GM12878 (cell line): ENCODE measurements around the gene CARS2. TPM values are rescaled to one million over a fixed set of nuclear protein-coding genes. Genes with fewer than 3 reads are reported as not detected.

Experiments used
- ASH2L ChIP-seq: fragments of 300-600, 200-600 bp; sonication (generic); IDR thresholded peaks from 2 replicates; pipeline ENCODE4 v1.6.1; 2017; ENCODE audit warnings: low read depth, mild to moderate bottlenecking, borderline replicate concordance
- BACH1 ChIP-seq: fragments of 450-650 bp; IDR thresholded peaks from 2 replicates; pipeline ENCODE4 v1.6.1; 2017; ENCODE audit warnings: mild to moderate bottlenecking, borderline replicate concordance
- CBFB ChIP-seq: IDR thresholded peaks from 2 replicates; pipeline ENCODE4 v1.6.1; 2016; ENCODE audit warnings: antibody characterized with exemption, low read depth
- CBX3 ChIP-seq: fragments of 200-600 bp; sonication (generic); IDR thresholded peaks from 2 replicates; pipeline ENCODE4 v1.6.1; 2016; ENCODE audit warnings: low read depth, borderline replicate concordance
- EGR1 ChIP-seq, 2 experiments: IDR thresholded peaks; 1 replicate in 1 of 2; 2 replicates in 1 of 2; pipeline ENCODE4 v1.6.1; 2011 to 2012; ENCODE audit warnings: low read depth in 2 of 2, low read length in 2 of 2, borderline replicate concordance in 1 of 2, mild to moderate bottlenecking in 1 of 2, moderate library complexity in 1 of 2
- JUND ChIP-seq: IDR thresholded peaks from 2 replicates; pipeline ENCODE4 v1.6.1; 2012; ENCODE audit warnings: low read depth, mild to moderate bottlenecking, low read length, improper control_type of control experiment, moderate library complexity
- KDM1A ChIP-seq: fragments of 200-600 bp; sonication (generic); IDR thresholded peaks from 2 replicates; pipeline ENCODE4 v1.6.1; 2016; ENCODE audit warnings: borderline replicate concordance
- NBN ChIP-seq: fragments of 450-650 bp; IDR thresholded peaks from 2 replicates; pipeline ENCODE4 v1.6.1; 2016
- NFXL1 ChIP-seq: fragments of 450-650 bp; IDR thresholded peaks from 2 replicates; pipeline ENCODE4 v1.6.1; 2017; ENCODE audit warnings: antibody characterized with exemption, mild to moderate bottlenecking, borderline replicate concordance
- SIN3A ChIP-seq: IDR thresholded peaks from 2 replicates; pipeline ENCODE4 v1.6.1; 2012; ENCODE audit warnings: low read depth, low read length, improper control_type of control experiment
- TAF1 ChIP-seq: IDR thresholded peaks from 2 replicates; pipeline ENCODE4 v1.6.1; 2011; ENCODE audit warnings: mild to moderate bottlenecking, low read depth, low read length, borderline replicate concordance
- TBL1XR1 ChIP-seq: IDR thresholded peaks from 2 replicates; pipeline ENCODE4 v1.6.1; 2012; ENCODE audit warnings: low read depth, low read length, improper control_type of control experiment
- YY1 ChIP-seq: IDR thresholded peaks from 2 replicates; pipeline ENCODE4 v1.6.1; 2011; ENCODE audit warnings: low read depth, mild to moderate bottlenecking, low read length
- ZNF24 ChIP-seq: fragments of 450-650 bp; IDR thresholded peaks from 2 replicates; pipeline ENCODE4 v1.6.1; 2017; ENCODE audit warnings: antibody characterized with exemption, mild to moderate bottlenecking
- ZNF384 ChIP-seq: IDR thresholded peaks from 2 replicates; pipeline ENCODE4 v1.6.1; 2012; ENCODE audit warnings: low read depth, mild to moderate bottlenecking, low read length, improper control_type of control experiment, borderline replicate concordance
- ZNF592 ChIP-seq: fragments of 450-650 bp; IDR thresholded peaks from 2 replicates; pipeline ENCODE4 v1.6.1; 2017; ENCODE audit warnings: mild to moderate bottlenecking, moderate library complexity
- polyA plus RNA-seq, 11 experiments: library from polyadenylated mRNA; depleted of rRNA in 4 of 11; unstranded in 6 of 11; stranded (reverse) in 5 of 11; fragments of >200 nt; fragmentation: Nextera tagmentation in 4 of 11; fragmentation: Illumina TruSeq in 1 of 11; extraction: Ambion mirVana in 4 of 11; extraction: Trizol in 1 of 11; gene quantifications; 1 replicate in 1 of 11; 2 replicates in 10 of 11; pipeline versions ENCODE4 v1.2.1 to v1.2.3, GENCODE V29; 2011 to 2016; ENCODE audit warnings: inconsistent platforms in 2 of 11, missing spikeins in 2 of 11, low read depth in 1 of 11
- total RNA-seq, 4 experiments: library from RNA; depleted of rRNA in 3 of 4; stranded (reverse); fragments of >200 nt in 3 of 4; fragmentation: Illumina TruSeq in 1 of 4; extraction: Trizol in 1 of 4; gene quantifications; 2 replicates each; pipeline versions ENCODE4 v1.2.1 to v1.2.3, GENCODE V29; 2013 to 2021
- TF ChIP-seq, protein P1 (sequence below): fragments of 450-650 bp; IDR thresholded peaks from 2 replicates; pipeline ENCODE4 v1.6.1; 2017; ENCODE audit warnings: low read depth, mild to moderate bottlenecking, moderate library complexity
- TF ChIP-seq, protein P2 (sequence below): IDR thresholded peaks from 2 replicates; pipeline ENCODE4 v1.6.1; 2012; ENCODE audit warnings: improper control_type of control experiment, low read depth, low read length; ENCODE audit not compliant: insufficient replicate concordance

CARS2 gene
- total and polyA plus RNA-seq, 10 of the 15 experiments (the other 5 are each of a cell fraction or from before 2014, with no cell fraction given) = 4.2 to 101 (median 61.5) TPM

- peak in 1 of 2 experiments; percentile 29; a peak in 1 of 3 replicates for TF ChIP-seq EGR1 (IDR thresholded peaks at IDR 0.05; ENCODE audit: borderline replicate concordance in 1 of 2, low read depth in 2 of 2, low read length in 2 of 2)
- peak; percentile 36; the same call in 1 of the 2 replicates for TF ChIP-seq ZNF24
- no peak for TF ChIP-seq JUND
- TF ChIP-seq ASH2L = no peak
- TF ChIP-seq KDM1A = no peak
- peak; percentile 97 for TF ChIP-seq TAF1
- TF ChIP-seq CBFB = peak; percentile 99
- TF ChIP-seq, protein P1, sequence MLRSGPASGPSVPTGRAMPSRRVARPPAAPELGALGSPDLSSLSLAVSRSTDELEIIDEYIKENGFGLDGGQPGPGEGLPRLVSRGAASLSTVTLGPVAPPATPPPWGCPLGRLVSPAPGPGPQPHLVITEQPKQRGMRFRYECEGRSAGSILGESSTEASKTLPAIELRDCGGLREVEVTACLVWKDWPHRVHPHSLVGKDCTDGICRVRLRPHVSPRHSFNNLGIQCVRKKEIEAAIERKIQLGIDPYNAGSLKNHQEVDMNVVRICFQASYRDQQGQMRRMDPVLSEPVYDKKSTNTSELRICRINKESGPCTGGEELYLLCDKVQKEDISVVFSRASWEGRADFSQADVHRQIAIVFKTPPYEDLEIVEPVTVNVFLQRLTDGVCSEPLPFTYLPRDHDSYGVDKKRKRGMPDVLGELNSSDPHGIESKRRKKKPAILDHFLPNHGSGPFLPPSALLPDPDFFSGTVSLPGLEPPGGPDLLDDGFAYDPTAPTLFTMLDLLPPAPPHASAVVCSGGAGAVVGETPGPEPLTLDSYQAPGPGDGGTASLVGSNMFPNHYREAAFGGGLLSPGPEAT = peak; percentile 66
- peak; percentile 40; the same call in 1 of the 2 replicates for TF ChIP-seq SIN3A
- no peak for TF ChIP-seq ZNF592
- TF ChIP-seq BACH1 = peak; percentile 90
- TF ChIP-seq NFXL1 = no peak
- TF ChIP-seq TBL1XR1 = no peak
- no peak for TF ChIP-seq CBX3
- TF ChIP-seq NBN = peak; percentile 93
- TF ChIP-seq YY1 = peak; percentile 89
- TF ChIP-seq, protein P2, sequence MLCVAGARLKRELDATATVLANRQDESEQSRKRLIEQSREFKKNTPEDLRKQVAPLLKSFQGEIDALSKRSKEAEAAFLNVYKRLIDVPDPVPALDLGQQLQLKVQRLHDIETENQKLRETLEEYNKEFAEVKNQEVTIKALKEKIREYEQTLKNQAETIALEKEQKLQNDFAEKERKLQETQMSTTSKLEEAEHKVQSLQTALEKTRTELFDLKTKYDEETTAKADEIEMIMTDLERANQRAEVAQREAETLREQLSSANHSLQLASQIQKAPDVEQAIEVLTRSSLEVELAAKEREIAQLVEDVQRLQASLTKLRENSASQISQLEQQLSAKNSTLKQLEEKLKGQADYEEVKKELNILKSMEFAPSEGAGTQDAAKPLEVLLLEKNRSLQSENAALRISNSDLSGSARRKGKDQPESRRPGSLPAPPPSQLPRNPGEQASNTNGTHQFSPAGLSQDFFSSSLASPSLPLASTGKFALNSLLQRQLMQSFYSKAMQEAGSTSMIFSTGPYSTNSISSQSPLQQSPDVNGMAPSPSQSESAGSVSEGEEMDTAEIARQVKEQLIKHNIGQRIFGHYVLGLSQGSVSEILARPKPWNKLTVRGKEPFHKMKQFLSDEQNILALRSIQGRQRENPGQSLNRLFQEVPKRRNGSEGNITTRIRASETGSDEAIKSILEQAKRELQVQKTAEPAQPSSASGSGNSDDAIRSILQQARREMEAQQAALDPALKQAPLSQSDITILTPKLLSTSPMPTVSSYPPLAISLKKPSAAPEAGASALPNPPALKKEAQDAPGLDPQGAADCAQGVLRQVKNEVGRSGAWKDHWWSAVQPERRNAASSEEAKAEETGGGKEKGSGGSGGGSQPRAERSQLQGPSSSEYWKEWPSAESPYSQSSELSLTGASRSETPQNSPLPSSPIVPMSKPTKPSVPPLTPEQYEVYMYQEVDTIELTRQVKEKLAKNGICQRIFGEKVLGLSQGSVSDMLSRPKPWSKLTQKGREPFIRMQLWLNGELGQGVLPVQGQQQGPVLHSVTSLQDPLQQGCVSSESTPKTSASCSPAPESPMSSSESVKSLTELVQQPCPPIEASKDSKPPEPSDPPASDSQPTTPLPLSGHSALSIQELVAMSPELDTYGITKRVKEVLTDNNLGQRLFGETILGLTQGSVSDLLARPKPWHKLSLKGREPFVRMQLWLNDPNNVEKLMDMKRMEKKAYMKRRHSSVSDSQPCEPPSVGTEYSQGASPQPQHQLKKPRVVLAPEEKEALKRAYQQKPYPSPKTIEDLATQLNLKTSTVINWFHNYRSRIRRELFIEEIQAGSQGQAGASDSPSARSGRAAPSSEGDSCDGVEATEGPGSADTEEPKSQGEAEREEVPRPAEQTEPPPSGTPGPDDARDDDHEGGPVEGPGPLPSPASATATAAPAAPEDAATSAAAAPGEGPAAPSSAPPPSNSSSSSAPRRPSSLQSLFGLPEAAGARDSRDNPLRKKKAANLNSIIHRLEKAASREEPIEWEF = no peak
- TF ChIP-seq ZNF384 = peak; percentile 88; the same call in 1 of the 2 replicates
Measured at GRCh38 chr13:110714797-110715394, 9.0 kb upstream of the CARS2 start (continued).
